Stimulated activated CD8-positive, alpha-beta memory T cell treated with anti-CD3 and anti-CD28 coated beads, Interleukin-2, amount 100 ng/mL, for 48 hours (primary cell): ENCODE measurements around the gene TMBIM1.
"Not testable (repeated sequence)": the region's sequence is repeated elsewhere in the genome, so short reads cannot be mapped to it uniquely, and the experiment has no call there.

Source experiments
- DNase-seq, 2 donors: peaks; one replicate each; pipeline ENCODE4 v3.0.0-alpha.2; 2020; ENCODE audit warnings: low read depth in 2 of 2

Gene TMBIM1

GRCh38 chr2:218318241-218318640, 25.9 kb upstream of the TMBIM1 start:
- DNase-seq: no peak

- DNase-seq: no peak
Observed at GRCh38 chr2:218317835-218318234, 25.5 kb upstream of the TMBIM1 start.

GRCh38 chr2:218317303-218317630, 25.0 kb upstream of the TMBIM1 start:
- no peak for DNase-seq

- no peak for DNase-seq
Observed at GRCh38 chr2:218315397-218315796, 23.1 kb upstream of the TMBIM1 start.

GRCh38 chr2:218314764-218315163, 22.5 kb upstream of the TMBIM1 start:
- DNase-seq: not testable (repeated sequence)

GRCh38 chr2:218313356-218313755, 21.1 kb upstream of the TMBIM1 start:
- no peak for DNase-seq

- DNase-seq: no peak
Observed at GRCh38 chr2:218312267-218312756, 20.0 kb upstream of the TMBIM1 start.

- DNase-seq: not testable (repeated sequence)
Observed at GRCh38 chr2:218311541-218312266, 19.4 kb upstream of the TMBIM1 start.

GRCh38 chr2:218310853-218311540, 18.7 kb upstream of the TMBIM1 start:
- no peak for DNase-seq

- DNase-seq: no peak
Observed at GRCh38 chr2:218307415-218308090, 15.2 kb upstream of the TMBIM1 start.

GRCh38 chr2:218306184-218306920, 14.0 kb upstream of the TMBIM1 start:
- DNase-seq: no peak

GRCh38 chr2:218305383-218305782, 13.1 kb upstream of the TMBIM1 start:
- no peak for DNase-seq

GRCh38 chr2:218301176-218301819, 9.0 kb upstream of the TMBIM1 start:
- DNase-seq: peak; percentile 66 to 84

GRCh38 chr2:218300141-218300540, 7.8 kb upstream of the TMBIM1 start:
- DNase-seq: no peak

- DNase-seq: no peak
Observed at GRCh38 chr2:218298314-218298875, 6.1 kb upstream of the TMBIM1 start.

GRCh38 chr2:218296847-218297246, 4.5 kb upstream of the TMBIM1 start:
- DNase-seq: no peak

GRCh38 chr2:218296200-218296599, 3.9 kb upstream of the TMBIM1 start:
- DNase-seq: no peak

GRCh38 chr2:218295029-218295428, 2.7 kb upstream of the TMBIM1 start:
- DNase-seq: no peak

GRCh38 chr2:218294430-218295022, 2.2 kb upstream of the TMBIM1 start:
- DNase-seq: no peak

GRCh38 chr2:218293715-218294429, 1.6 kb upstream of the TMBIM1 start:
- DNase-seq: no peak
